Measurements from ENCODE around the gene LRMDA.

LRMDA gene

DNA sequence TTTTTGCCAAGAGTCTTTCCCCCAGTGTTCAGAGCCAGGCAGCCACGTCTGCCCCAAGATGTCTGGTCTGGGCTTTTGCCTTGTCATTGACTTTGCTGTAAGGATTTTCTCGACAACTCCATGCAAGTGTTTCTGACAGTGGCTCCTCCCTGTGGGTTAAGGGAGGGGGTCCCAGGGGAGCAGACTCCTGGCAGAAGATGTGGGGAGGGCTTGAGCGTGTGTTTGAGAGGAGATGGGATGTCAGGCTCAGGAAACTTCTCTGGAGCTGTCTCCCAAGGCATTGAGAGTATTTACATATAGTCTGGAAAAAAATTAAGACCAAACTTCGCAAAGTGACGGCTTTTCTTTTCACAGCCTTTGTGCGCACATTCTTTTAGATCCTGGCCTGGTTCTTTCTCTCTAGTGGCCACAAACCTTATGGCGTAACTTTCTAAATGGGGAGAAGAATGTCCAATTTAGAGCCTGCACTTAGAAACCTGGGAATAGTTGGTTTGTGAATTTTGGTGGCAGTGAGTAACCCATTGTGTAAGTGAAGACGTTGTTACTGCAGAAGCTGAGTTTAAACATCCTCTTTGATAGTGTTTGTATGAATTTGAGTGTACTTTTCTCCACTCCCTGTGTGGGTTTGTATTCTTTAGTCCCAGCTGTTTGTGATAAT is 201.5 kb downstream of the LRMDA start:
- no peak for TF ChIP-seq ZNF274 (IDR thresholded peaks at IDR 0.05; ENCODE audit: low read depth, low read length)
- H3K4me3 ChIP-seq (ENCODE audit: low read length): no peak overlapping the region

DNA sequence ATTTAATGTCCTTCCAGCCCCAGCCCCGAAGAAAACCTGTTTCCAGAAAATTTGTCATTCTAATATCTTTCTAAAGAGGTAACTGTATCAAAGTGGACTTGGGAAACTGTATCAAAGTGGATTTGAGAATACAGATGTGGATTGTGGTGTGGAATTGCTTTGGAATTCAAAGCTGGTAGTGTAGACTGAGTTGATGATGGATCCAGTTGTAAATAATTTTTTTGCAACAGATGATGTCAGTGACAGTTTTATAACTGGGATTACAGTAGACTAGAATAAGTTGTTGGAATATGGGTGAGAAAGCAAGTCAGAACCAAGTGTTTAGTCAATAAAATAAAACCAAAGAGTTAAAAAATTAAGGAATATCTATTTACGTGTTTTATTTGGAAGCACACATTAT is 202.1 kb downstream of the LRMDA start:
- no peak for TF ChIP-seq ZNF274 (IDR thresholded peaks at IDR 0.05; ENCODE audit: low read depth, low read length)
- H3K4me3 ChIP-seq (ENCODE audit: low read length): no peak overlapping the region

DNA sequence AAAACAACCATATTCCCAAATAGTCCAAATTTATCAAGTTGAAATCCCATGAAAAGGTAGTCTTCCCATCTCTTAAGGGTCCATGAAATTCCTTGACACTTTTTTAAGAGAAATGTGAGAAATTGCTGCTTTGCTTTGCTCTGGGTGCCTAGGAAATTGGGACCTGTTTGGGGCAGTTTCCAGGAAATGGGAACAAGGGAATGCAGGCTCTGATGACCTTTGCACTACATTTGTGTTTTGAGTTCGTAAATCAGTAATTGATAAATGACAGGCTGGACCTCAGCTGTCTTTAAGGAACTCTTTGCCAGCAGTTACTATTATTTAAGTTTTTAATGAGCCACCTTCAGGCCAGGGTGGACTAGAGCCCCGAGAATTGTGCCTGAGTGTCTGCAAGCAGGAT is 203.5 kb downstream of the LRMDA start:
- no peak overlapping the region for H3K4me3 ChIP-seq (ENCODE audit: low read length)
- no peak for TF ChIP-seq ZNF274 (IDR thresholded peaks at IDR 0.05; ENCODE audit: low read depth, low read length)

DNA sequence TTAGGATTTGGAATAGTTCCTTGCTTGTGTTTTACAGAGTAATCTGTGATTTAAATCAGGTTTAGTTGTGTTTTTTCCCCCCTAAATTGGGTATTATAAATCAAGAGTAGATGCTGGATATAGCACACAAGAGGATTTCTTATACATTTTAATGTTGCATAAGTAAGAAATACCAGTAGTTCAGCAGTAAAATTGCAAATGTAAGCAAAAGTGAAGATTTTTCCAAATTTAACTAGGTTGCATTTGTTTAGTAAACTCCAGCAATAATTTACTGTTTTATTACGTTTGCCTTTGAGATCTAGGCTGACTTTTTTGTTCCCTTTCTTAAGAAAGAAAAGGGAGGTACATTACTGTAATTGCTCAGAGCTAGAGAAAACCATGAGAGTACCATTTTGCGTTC is 207.3 kb downstream of the LRMDA start:
- no peak overlapping the region for H3K4me3 ChIP-seq (ENCODE audit: low read length)
- TF ChIP-seq ZNF274 (IDR thresholded peaks at IDR 0.05; ENCODE audit: low read depth, low read length): no peak

DNA sequence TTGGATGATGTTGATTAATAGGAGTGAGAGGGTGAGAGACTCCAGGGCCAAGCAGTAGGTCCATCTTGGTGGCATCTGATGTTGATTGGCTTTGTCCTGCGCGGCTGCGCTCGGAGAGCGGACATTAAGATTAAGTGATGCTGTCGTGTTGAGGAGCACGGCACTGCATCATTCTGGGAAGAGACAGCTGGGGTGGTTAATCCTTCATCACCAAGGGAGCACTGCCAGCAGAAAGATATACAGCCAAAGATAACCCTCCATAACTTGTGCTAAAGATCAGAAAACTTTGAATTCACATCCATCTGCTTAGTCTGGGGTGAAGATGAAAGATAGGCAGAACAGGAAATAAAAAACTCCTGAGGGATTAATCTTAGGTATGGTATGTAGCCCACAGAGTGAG is 208.3 kb downstream of the LRMDA start:
- H3K4me3 ChIP-seq (ENCODE audit: low read length): no peak overlapping the region
- TF ChIP-seq ZNF274 (IDR thresholded peaks at IDR 0.05; ENCODE audit: low read depth, low read length): no peak

DNA sequence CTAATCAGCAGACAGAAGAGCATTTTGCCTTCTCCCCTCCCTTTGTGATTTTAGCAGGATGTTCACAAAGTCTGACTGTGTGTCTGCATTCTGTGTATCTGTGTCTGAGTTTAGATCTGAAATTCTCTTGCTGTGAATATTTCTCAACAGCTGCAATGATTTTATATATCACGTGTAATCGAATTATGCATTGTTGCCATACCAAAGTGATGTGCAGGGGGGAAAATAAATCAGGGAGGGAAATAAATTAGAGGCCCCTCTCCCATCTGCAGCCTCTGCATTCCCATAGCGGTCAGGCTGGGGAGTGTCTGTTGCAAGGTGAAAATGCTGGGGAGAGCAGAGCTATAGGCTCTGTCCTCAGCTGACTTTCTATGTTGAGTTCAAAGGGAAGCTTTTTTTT is 209.0 kb downstream of the LRMDA start:
- no peak overlapping the region for H3K4me3 ChIP-seq (ENCODE audit: low read length)
- no peak for TF ChIP-seq ZNF274 (IDR thresholded peaks at IDR 0.05; ENCODE audit: low read depth, low read length)

DNA sequence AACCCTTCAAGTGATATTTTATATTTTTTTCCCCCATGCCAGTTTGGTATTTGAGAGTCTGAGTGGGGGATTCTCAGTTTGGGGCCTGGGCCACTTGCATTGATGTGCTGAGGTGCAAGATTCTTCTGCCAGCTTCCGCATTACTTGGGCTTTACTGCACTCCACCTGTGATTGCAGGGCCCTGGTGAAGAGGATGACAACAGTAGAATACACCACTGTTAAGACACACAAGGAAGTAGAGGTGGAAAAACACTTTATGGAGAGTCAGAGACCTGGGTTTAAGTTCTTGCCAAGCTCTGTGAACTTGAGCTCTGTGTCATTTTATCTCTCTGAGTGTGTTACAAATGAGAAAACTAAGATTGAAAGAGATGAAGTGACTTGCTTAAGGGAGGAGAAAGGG is 209.4 kb downstream of the LRMDA start:
- TF ChIP-seq ZNF274 (IDR thresholded peaks at IDR 0.05; ENCODE audit: low read depth, low read length): no peak
- no peak overlapping the region for H3K4me3 ChIP-seq (ENCODE audit: low read length)

GRCh38 chr10:75643405-75643804 is 212.0 kb downstream of the LRMDA start:
- no peak overlapping the region for H3K4me3 ChIP-seq (ENCODE audit: low read length)
- no peak for TF ChIP-seq ZNF274 (IDR thresholded peaks at IDR 0.05; ENCODE audit: low read depth, low read length)

- TF ChIP-seq ZNF274 (IDR thresholded peaks at IDR 0.05; ENCODE audit: low read depth, low read length): no peak
Observed at GRCh38 chr10:75643944-75644692, 212.7 kb downstream of the LRMDA start.

DNA sequence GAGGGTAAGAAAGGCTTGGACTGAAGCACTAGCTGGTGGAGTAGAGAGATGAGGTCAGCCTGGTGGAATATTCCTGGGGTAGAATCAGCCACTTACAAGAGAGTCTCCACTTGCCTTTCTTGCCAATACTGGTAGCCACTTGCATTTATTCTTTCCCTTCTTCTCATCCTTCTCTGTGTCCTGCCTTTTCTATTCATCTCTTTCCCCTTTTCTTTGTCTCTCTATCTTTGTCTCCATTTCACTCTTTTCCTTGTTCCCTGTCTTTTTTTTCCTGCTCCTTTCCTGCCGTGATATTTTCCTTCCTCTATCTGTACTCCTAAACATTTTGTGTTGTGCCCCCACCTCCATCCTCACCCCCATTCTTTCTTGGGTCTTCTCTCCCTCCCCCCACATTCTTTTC is 214.3 kb downstream of the LRMDA start:
- TF ChIP-seq ZNF274 (IDR thresholded peaks at IDR 0.05; ENCODE audit: low read depth, low read length): no peak
- no peak overlapping the region for H3K4me3 ChIP-seq (ENCODE audit: low read length)

More at GRCh38 chr10:75643944-75644692, 212.7 kb downstream of the LRMDA start:
- no peak overlapping the region for H3K4me3 ChIP-seq (ENCODE audit: low read length)

DNA sequence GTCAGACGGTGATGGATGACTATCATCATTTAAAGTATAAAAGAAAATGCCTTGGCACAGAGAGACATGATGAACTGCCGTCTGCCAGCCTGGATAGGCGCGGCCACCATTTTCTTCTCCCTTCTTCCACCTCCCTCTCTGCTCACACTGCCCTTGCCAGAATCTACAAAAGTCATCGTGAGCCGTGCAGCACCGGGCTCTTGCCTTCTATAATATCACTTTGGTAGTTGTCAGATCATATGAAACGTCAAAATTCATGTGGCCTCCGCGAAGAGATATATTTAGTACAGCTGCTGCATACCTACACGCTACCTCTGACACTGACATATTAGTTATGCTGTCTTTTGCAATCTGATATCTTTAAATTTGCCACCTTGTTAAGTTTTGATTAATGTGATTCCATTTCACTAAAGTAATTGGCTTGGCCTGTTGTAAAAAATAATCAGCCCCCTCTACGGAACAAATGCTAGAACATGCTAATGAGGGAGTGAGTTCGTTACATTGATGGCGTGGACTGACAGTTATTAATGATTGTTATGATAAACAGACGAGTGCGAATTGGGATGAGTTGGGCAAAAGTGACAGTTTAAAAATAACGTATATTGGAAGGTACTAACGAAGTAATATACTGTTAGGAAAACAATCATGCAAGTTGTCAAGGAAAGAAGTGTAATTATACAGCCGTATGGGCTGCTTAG is 214.9 kb downstream of the LRMDA start:
- TF ChIP-seq ZNF274 (IDR thresholded peaks at IDR 0.05; ENCODE audit: low read depth, low read length): no peak

GRCh38 chr10:75646916-75647315 is 215.5 kb downstream of the LRMDA start:
- H3K4me3 ChIP-seq (ENCODE audit: low read length): no peak overlapping the region
- TF ChIP-seq ZNF274 (IDR thresholded peaks at IDR 0.05; ENCODE audit: low read depth, low read length): no peak

More for the DNA sequence above, 214.9 kb downstream of the LRMDA start:
- H3K4me3 ChIP-seq (ENCODE audit: low read length): no peak overlapping the region

GRCh38 chr10:75647675-75648074 is 216.3 kb downstream of the LRMDA start:
- no peak for TF ChIP-seq ZNF274 (IDR thresholded peaks at IDR 0.05; ENCODE audit: low read depth, low read length)
- no peak overlapping the region for H3K4me3 ChIP-seq (ENCODE audit: low read length)

DNA sequence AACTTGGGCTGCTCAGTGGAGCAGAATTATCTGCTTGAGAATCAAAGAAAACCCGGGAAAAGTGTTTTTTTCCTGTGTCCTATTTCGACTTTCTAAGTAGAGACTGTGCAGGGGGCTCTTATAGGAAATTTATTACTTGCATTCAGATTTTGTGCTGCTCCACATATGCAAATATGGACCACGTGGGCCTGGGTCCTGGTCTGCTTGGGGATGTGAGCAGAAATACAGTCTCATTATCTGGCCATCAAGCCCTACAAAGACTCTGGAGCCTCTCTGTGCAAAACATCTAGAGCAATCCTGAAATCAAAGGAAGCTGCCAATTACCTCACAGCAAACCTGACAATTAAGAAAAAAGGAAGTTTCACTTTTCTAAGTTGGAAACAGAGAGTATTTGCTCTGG is 216.9 kb downstream of the LRMDA start:
- no peak for TF ChIP-seq ZNF274 (IDR thresholded peaks at IDR 0.05; ENCODE audit: low read depth, low read length)
- H3K4me3 ChIP-seq (ENCODE audit: low read length): no peak overlapping the region

GRCh38 chr10:75648854-75649253 is 217.4 kb downstream of the LRMDA start:
- TF ChIP-seq ZNF274 (IDR thresholded peaks at IDR 0.05; ENCODE audit: low read depth, low read length): no peak

More at GRCh38 chr10:75648854-75649253, 217.4 kb downstream of the LRMDA start:
- no peak overlapping the region for H3K4me3 ChIP-seq (ENCODE audit: low read length)

Data from GM08714 (cell line).